K562 (cell line): Measurements from ENCODE around the gene MPL. TPM values are rescaled to one million over a fixed set of nuclear protein-coding genes. Genes with fewer than 3 reads are reported as not detected.

Experiments
- CHD2 ChIP-seq: IDR thresholded peaks from 2 replicates; pipeline ENCODE4 v1.6.1; 2011; ENCODE audit warnings: low read depth, low read length
- ELF2 ChIP-seq: fragments of 250-450 bp; sonication (Bioruptor Pico); IDR thresholded peaks from 2 replicates; pipeline ENCODE4 v1.5.0; 2021; ENCODE audit warnings: mild to moderate bottlenecking
- EP300 ChIP-seq: IDR thresholded peaks from 2 replicates; pipeline ENCODE4 v1.6.1; 2012; ENCODE audit warnings: low read length, improper control_type of control experiment
- ESRRA ChIP-seq: fragments of 450-650 bp; IDR thresholded peaks from 2 replicates; pipeline ENCODE4 v1.6.1; 2014; ENCODE audit warnings: low read depth, mild to moderate bottlenecking, moderate library complexity, borderline replicate concordance
- GTF2E2 ChIP-seq: fragments of 200-800 bp; sonication (Bioruptor generic); IDR thresholded peaks from 2 replicates; pipeline ENCODE4 v1.6.1; 2016; ENCODE audit warnings: missing genetic modification characterization, missing compliant biosample characterization
- L3MBTL2 ChIP-seq: fragments of 450-650 bp; IDR thresholded peaks from 2 replicates; pipeline ENCODE4 v1.6.1; 2016; ENCODE audit warnings: mild to moderate bottlenecking, moderate library complexity
- MAFF ChIP-seq: IDR thresholded peaks from 2 replicates; pipeline ENCODE4 v1.6.1; 2012; ENCODE audit warnings: low read length, improper control_type of control experiment
- MTF1 ChIP-seq: fragments of 250-450 bp; sonication (Bioruptor Pico); IDR thresholded peaks from 2 replicates; pipeline ENCODE4 v1.9.0; 2021; ENCODE audit warnings: moderate library complexity, mild to moderate bottlenecking, inconsistent platforms, borderline replicate concordance
- XRCC3 ChIP-seq: fragments of 450-650 bp; IDR thresholded peaks from 2 replicates; pipeline ENCODE4 v1.6.1; 2017; ENCODE audit warnings: mild to moderate bottlenecking, moderate library complexity
- ZNF41 ChIP-seq: fragments of 250-450 bp; sonication (Bioruptor Pico); conservative IDR thresholded peaks from 2 replicates; pipeline ENCODE4 v1.4.0; 2020; ENCODE audit warnings: mild to moderate bottlenecking
- polyA plus RNA-seq, 8 experiments: library from polyadenylated mRNA; depleted of rRNA in 4 of 8; stranded (reverse) in 5 of 8; unstranded in 3 of 8; fragments of >200 nt; fragmentation: Nextera tagmentation in 2 of 8; fragmentation: Illumina TruSeq in 1 of 8; extraction: Ambion mirVana in 2 of 8; extraction: Trizol in 1 of 8; gene quantifications; 2 replicates each; pipeline versions ENCODE4 v1.2.1 to v1.2.3, GENCODE V29; 2011 to 2014; ENCODE audit warnings: inconsistent platforms in 1 of 8, missing spikeins in 1 of 8
- total RNA-seq, 7 experiments: library from RNA; depleted of rRNA in 6 of 7; stranded (reverse); fragments of >200 nt in 6 of 7; fragmentation: Illumina TruSeq in 2 of 7; extraction: Trizol in 2 of 7; gene quantifications; 2 replicates each; pipeline versions ENCODE4 v1.2.1 to v1.2.3, GENCODE V29; 2011 to 2021; ENCODE audit warnings: low replicate concordance in 1 of 7
- TF ChIP-seq, protein P1 (sequence below): sonication (generic); formaldehyde crosslinking; IDR thresholded peaks from 2 replicates; pipeline ENCODE4 v1.8.0; 2023; ENCODE audit warnings: mild to moderate bottlenecking, missing genetic modification reagents
- TF ChIP-seq, protein P2 (sequence below), 2 experiments: fragments of 450-650 bp in 1 of 2; IDR thresholded peaks; 2 replicates each; pipeline ENCODE4 v1.6.1; 2011 to 2017; ENCODE audit warnings: low read depth in 2 of 2, antibody characterized with exemption in 1 of 2, borderline replicate concordance in 1 of 2, low read length in 1 of 2, mild to moderate bottlenecking in 1 of 2, mixed read lengths in 1 of 2; ENCODE audit not compliant: control insufficient read depth in 1 of 2
- TF ChIP-seq, protein P3 (sequence below): sonication (generic); formaldehyde crosslinking; IDR thresholded peaks from 2 replicates; pipeline ENCODE4 v1.8.1; 2022; ENCODE audit warnings: missing genetic modification reagents
- TF ChIP-seq, protein P4 (sequence below): fragments of 450-650 bp; formaldehyde crosslinking; conservative IDR thresholded peaks from 2 replicates; pipeline ENCODE4 v1.4.0; 2022; ENCODE audit warnings: mild to moderate bottlenecking, missing genetic modification characterization
- TF ChIP-seq, protein P5 (sequence below): sonication (generic); formaldehyde crosslinking; IDR thresholded peaks from 2 replicates; pipeline ENCODE4 v1.8.1; 2023; ENCODE audit warnings: mild to moderate bottlenecking, missing genetic modification reagents, moderate library complexity

MPL gene
- total and polyA plus RNA-seq, 9 of the 15 experiments (the other 6 are each of a cell fraction or from before 2014, with no cell fraction given): not detected

DNA sequence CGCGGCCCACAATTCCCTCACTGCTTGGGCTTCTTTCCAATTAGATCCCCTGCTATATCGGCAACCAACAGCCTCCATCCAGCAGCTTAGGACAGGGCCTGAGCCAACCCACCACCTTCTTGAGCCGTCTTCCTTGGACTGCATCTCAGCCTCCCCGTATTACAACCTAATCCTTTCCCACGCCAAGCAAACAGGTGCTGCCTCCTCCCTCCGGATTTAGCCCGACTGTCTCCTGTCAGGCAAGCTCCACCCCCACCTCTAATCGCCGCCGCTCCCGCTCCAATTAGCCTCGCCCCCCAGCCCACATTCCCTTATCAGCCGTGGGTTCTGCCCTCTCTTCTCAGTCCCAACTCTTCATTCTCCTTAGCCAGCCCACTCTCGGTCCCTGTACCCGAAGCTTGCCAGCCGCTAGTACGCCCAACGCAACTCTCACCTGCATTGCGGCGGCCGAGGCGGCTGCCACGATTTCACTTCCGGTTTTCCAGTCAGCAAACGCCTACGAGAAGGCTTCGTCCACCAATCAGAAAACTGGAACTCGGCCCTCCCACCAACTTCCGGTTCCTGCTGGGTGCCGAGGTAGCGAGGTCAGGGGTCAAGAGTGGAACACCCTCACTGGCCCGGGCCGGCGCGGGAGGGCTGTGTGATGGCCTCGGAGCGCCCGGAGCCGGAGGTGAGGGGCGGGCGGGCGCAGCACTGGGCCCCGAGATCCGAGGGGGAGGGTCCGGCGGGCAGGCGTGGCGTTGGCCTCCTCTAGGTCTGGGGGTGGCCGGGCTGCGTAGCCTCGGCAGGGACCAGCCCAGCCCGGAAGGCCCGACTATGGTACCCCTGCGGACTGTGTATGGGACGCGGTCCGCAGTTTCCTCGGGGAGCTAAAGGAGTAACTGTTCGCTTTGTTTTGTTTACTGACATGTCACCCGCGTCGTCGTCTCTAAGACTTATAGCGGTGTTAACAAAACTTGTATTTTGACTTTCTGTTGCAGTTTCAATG, 52.0 kb downstream of the MPL start, which contains the start of the genes MED8 and SZT2 (continued):
- TF ChIP-seq, protein P1, sequence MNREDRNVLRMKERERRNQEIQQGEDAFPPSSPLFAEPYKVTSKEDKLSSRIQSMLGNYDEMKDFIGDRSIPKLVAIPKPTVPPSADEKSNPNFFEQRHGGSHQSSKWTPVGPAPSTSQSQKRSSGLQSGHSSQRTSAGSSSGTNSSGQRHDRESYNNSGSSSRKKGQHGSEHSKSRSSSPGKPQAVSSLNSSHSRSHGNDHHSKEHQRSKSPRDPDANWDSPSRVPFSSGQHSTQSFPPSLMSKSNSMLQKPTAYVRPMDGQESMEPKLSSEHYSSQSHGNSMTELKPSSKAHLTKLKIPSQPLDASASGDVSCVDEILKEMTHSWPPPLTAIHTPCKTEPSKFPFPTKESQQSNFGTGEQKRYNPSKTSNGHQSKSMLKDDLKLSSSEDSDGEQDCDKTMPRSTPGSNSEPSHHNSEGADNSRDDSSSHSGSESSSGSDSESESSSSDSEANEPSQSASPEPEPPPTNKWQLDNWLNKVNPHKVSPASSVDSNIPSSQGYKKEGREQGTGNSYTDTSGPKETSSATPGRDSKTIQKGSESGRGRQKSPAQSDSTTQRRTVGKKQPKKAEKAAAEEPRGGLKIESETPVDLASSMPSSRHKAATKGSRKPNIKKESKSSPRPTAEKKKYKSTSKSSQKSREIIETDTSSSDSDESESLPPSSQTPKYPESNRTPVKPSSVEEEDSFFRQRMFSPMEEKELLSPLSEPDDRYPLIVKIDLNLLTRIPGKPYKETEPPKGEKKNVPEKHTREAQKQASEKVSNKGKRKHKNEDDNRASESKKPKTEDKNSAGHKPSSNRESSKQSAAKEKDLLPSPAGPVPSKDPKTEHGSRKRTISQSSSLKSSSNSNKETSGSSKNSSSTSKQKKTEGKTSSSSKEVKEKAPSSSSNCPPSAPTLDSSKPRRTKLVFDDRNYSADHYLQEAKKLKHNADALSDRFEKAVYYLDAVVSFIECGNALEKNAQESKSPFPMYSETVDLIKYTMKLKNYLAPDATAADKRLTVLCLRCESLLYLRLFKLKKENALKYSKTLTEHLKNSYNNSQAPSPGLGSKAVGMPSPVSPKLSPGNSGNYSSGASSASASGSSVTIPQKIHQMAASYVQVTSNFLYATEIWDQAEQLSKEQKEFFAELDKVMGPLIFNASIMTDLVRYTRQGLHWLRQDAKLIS (CRISPR knock-in tag): no peak; the same call in 1 of the 2 replicates
- TF ChIP-seq, protein P2, sequence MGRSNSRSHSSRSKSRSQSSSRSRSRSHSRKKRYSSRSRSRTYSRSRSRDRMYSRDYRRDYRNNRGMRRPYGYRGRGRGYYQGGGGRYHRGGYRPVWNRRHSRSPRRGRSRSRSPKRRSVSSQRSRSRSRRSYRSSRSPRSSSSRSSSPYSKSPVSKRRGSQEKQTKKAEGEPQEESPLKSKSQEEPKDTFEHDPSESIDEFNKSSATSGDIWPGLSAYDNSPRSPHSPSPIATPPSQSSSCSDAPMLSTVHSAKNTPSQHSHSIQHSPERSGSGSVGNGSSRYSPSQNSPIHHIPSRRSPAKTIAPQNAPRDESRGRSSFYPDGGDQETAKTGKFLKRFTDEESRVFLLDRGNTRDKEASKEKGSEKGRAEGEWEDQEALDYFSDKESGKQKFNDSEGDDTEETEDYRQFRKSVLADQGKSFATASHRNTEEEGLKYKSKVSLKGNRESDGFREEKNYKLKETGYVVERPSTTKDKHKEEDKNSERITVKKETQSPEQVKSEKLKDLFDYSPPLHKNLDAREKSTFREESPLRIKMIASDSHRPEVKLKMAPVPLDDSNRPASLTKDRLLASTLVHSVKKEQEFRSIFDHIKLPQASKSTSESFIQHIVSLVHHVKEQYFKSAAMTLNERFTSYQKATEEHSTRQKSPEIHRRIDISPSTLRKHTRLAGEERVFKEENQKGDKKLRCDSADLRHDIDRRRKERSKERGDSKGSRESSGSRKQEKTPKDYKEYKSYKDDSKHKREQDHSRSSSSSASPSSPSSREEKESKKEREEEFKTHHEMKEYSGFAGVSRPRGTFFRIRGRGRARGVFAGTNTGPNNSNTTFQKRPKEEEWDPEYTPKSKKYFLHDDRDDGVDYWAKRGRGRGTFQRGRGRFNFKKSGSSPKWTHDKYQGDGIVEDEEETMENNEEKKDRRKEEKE (IDR thresholded peaks at IDR 0.05; ENCODE audit: borderline replicate concordance in 1 of 2, control insufficient read depth in 1 of 2, low read depth in 2 of 2, low read length in 1 of 2): no peak
- TF ChIP-seq, protein P3, sequence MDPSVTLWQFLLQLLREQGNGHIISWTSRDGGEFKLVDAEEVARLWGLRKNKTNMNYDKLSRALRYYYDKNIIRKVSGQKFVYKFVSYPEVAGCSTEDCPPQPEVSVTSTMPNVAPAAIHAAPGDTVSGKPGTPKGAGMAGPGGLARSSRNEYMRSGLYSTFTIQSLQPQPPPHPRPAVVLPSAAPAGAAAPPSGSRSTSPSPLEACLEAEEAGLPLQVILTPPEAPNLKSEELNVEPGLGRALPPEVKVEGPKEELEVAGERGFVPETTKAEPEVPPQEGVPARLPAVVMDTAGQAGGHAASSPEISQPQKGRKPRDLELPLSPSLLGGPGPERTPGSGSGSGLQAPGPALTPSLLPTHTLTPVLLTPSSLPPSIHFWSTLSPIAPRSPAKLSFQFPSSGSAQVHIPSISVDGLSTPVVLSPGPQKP (CRISPR knock-in tag): 0 out of 2 replicates have a peak, but pooled peaks have one; percentile 36
- peak; percentile 53 for TF ChIP-seq CHD2
- TF ChIP-seq EP300: peak; percentile 24
- TF ChIP-seq, protein P4, sequence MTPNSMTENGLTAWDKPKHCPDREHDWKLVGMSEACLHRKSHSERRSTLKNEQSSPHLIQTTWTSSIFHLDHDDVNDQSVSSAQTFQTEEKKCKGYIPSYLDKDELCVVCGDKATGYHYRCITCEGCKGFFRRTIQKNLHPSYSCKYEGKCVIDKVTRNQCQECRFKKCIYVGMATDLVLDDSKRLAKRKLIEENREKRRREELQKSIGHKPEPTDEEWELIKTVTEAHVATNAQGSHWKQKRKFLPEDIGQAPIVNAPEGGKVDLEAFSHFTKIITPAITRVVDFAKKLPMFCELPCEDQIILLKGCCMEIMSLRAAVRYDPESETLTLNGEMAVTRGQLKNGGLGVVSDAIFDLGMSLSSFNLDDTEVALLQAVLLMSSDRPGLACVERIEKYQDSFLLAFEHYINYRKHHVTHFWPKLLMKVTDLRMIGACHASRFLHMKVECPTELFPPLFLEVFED (CRISPR knock-in tag): peak; percentile 95
- TF ChIP-seq ELF2: peak; percentile 93
- no peak for TF ChIP-seq MTF1 (CRISPR knock-in tag)
- TF ChIP-seq ZNF41: no peak
- TF ChIP-seq MAFF: peak; percentile 41; the same call in 1 of the 2 replicates
- peak; percentile 96 for TF ChIP-seq GTF2E2 (tag)
- peak; percentile 75 for TF ChIP-seq L3MBTL2
- TF ChIP-seq, protein P5, sequence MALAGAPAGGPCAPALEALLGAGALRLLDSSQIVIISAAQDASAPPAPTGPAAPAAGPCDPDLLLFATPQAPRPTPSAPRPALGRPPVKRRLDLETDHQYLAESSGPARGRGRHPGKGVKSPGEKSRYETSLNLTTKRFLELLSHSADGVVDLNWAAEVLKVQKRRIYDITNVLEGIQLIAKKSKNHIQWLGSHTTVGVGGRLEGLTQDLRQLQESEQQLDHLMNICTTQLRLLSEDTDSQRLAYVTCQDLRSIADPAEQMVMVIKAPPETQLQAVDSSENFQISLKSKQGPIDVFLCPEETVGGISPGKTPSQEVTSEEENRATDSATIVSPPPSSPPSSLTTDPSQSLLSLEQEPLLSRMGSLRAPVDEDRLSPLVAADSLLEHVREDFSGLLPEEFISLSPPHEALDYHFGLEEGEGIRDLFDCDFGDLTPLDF (CRISPR knock-in tag): peak; percentile 48; the same call in 1 of the 2 replicates
- no peak for TF ChIP-seq XRCC3
- peak; percentile 63; the same call in 1 of the 2 replicates for TF ChIP-seq ESRRA
